Mucosa of descending colon (tissue), 3 donors: Measurements from ENCODE around the gene PTPRE. TPM values are rescaled to one million over a fixed set of nuclear protein-coding genes. Genes with fewer than 3 reads are reported as not detected.

Experiments used
- ATAC-seq: fragments of 200-7000 bp; cut with Tn5 transposase; one replicate; pipeline ENCODE4 v1.9.1; 2020; ENCODE audit warnings: mild to moderate bottlenecking, moderate library complexity
- DNase-seq, 3 donors: peaks; one replicate each; pipeline ENCODE4 v3.0.0-alpha.2; 2020
- H3K36me3 ChIP-seq: fragments of 200-600 bp; one replicate; pipeline ENCODE4 v1.8.0; 2021; ENCODE audit warnings: low read depth, mild to moderate bottlenecking
- H3K4me1 ChIP-seq: fragments of 200-600 bp; one replicate; pipeline ENCODE4 v1.8.0; 2021; ENCODE audit warnings: low read depth, mild to moderate bottlenecking
- H3K4me3 ChIP-seq: fragments of 200-600 bp; one replicate; pipeline ENCODE4 v1.8.0; 2021; ENCODE audit warnings: mild to moderate bottlenecking
- H3K9me3 ChIP-seq: fragments of 200-600 bp; one replicate; pipeline ENCODE4 v1.8.0; 2021; ENCODE audit warnings: mild to moderate bottlenecking
- intact Hi-C, 2 donors: fragments of 100-400 bp; cut with DNase I in 1 of 2; cut with micrococcal nuclease in 1 of 2; formaldehyde crosslinking; loops; one replicate each; pipeline versions ENCODE4 v1.11.0 to v1.11.1; 2022; cut with DNase I, micrococcal nuclease
- total RNA-seq, 3 donors: library from RNA; stranded (reverse); fragmentation: NEBNext Ultra II Directional in 2 of 3; extraction: Animal tissue kit (Norgen Biotek cat#: 25700) in 2 of 3; gene quantifications; one replicate each; pipeline versions ENCODE4 v1.2.1 to v1.2.4, GENCODE V29; 2021 to 2023
- TF ChIP-seq, protein P1 (sequence below): fragments of 200-600 bp; IDR thresholded peaks from one replicate; pipeline ENCODE4 v1.8.0; 2022; ENCODE audit warnings: antibody characterized with exemption, mild to moderate bottlenecking
- donor health status: DM: no; HTN: no; CAD: no; lungs with moderate emphysema.
- donor health status: DM: no; HTN: no; CAD: no.
- donor health status: DM: no; HTN: yes; CAD: no.

The PTPRE gene
- total RNA-seq, 3 donors from 2014 or later = 28.8 to 33.6 (median 32.5) TPM

DNA sequence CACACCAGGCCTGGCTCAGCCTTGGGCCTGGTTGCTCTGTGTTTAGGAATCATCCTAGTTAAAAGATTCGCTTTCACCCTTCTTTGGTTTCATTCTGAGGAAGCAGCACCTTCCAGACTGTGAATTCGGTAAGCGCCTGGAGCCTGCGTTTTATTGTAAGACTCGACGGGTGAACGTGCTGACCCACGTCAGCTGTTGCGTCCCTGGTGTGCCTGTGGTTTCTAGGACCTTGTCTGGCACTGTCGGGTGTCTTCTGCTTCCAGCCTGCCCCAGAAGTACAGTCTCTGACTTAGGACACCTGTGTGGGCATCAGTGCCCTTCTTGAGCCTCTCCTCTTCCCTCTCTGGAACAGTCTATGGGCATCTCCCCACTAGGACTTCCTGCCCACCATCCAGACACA lies 193.0 kb downstream of the PTPRE start:
- H3K4me1 ChIP-seq = no peaks in the 10 kb centered on the region
- ATAC-seq (no peak), DNase-seq (no peak)
- no peaks in the 10 kb centered on the region for H3K36me3 ChIP-seq
- no peak overlapping the region for H3K4me3 ChIP-seq
- no peaks in the 10 kb centered on the region for H3K9me3 ChIP-seq
- intact Hi-C loops = no loop called here
- TF ChIP-seq, protein P1, sequence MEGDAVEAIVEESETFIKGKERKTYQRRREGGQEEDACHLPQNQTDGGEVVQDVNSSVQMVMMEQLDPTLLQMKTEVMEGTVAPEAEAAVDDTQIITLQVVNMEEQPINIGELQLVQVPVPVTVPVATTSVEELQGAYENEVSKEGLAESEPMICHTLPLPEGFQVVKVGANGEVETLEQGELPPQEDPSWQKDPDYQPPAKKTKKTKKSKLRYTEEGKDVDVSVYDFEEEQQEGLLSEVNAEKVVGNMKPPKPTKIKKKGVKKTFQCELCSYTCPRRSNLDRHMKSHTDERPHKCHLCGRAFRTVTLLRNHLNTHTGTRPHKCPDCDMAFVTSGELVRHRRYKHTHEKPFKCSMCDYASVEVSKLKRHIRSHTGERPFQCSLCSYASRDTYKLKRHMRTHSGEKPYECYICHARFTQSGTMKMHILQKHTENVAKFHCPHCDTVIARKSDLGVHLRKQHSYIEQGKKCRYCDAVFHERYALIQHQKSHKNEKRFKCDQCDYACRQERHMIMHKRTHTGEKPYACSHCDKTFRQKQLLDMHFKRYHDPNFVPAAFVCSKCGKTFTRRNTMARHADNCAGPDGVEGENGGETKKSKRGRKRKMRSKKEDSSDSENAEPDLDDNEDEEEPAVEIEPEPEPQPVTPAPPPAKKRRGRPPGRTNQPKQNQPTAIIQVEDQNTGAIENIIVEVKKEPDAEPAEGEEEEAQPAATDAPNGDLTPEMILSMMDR = no peak

DNA sequence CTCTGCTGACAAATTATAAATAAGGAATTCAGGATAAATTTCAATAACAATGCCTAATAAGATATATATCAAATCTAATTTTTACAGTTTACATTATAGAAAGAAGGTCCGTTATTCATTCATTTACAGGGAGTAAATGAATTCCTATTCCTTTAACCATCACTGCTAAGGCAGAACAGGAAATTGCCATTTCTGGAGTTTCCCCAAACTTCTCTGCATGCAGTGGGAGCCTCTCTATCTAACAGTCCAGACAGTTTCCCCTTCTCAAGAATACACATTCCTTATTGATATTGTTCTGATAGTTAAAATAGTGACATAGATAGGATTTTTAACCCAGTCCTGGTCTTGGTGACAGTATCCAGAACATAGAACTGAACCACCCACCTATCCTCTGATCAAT lies 195.0 kb downstream of the PTPRE start:
- TF ChIP-seq, protein P1 = no peak
- ATAC-seq = no peak
- no peaks in the 10 kb centered on the region for H3K36me3 ChIP-seq

DNA sequence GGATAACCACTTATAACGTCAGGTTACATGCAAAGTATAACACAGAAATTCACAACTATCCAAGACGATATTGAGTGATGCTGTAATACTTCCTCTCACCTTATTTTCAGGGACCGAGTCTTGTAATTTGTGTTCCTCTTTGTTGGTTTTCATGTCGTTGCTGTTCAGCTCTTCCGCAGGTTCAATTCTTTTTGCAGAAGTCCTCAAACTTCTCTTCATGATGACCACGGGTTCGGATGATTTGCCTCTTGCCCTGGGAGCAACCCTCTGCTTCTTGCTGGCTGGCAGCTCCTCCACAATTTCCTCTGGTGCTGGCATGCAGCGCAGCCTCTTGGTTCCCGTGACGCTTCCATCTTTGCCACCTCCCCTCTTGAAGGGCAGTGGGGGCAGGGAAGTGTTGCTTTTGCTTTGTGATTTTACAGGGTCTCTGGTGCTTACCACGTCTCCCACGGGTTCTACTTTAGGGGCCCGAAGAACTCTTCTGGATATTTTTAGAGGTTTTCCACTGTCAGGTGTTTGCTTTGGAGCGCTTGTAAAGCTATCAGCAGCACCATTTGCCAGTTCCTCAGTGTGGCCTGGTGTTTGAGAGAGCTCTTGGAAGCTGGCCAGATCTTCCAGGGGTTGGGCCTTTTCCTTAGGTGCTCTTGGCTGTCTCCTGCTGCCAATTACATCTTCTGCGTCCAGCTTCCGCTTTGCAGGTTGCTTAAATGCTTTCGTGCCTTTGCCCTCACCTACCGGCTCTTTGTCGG lies 195.8 kb downstream of the PTPRE start:
- H3K4me3 ChIP-seq = no peak overlapping the region
- H3K36me3 ChIP-seq = no peaks in the 10 kb centered on the region
- DNase-seq (peak in 2 of 3 donors; percentile 54 to 82), ATAC-seq (peak; percentile 78)
- TF ChIP-seq, protein P1 = no peak
- H3K4me1 ChIP-seq = no peaks in the 10 kb centered on the region
- intact Hi-C loops = no loop called here
- no peaks in the 10 kb centered on the region for H3K9me3 ChIP-seq

More for the DNA sequence above, 195.0 kb downstream of the PTPRE start:
- no peak for DNase-seq
- H3K9me3 ChIP-seq = no peaks in the 10 kb centered on the region
- no peak overlapping the region for H3K4me3 ChIP-seq
- intact Hi-C loops = no loop called here
- no peaks in the 10 kb centered on the region for H3K4me1 ChIP-seq

DNA sequence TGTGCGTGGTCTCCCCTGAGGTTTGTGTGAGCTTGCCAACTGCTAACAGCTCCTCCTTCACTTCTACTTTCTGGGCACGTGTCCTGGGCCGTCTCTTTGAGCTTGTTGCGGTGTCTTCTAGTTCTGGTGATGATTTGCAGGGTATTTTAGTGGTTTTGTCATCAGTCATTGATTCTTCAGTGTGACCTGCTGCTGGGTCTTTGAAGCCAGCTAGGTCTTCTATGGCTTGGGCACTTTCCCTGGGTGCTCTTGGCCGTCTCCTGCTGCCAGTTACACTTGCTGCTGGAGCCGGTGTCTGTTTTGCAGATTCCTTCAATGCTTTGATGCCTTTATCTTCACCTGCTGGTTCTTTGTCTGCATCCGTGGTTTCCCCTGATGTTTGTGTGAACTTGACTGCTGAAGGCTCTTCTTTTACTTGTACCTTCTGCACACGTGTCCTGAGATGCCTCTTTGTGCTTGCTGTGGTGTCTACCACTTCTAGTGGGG lies 196.4 kb downstream of the PTPRE start:
- no peak for ATAC-seq
- intact Hi-C loops = no loop called here
- TF ChIP-seq, protein P1 = no peak
- no peaks in the 10 kb centered on the region for H3K9me3 ChIP-seq
- H3K36me3 ChIP-seq = no peaks in the 10 kb centered on the region
- H3K4me3 ChIP-seq = no peak overlapping the region
- DNase-seq = no peak
- H3K4me1 ChIP-seq = no peaks in the 10 kb centered on the region

DNA sequence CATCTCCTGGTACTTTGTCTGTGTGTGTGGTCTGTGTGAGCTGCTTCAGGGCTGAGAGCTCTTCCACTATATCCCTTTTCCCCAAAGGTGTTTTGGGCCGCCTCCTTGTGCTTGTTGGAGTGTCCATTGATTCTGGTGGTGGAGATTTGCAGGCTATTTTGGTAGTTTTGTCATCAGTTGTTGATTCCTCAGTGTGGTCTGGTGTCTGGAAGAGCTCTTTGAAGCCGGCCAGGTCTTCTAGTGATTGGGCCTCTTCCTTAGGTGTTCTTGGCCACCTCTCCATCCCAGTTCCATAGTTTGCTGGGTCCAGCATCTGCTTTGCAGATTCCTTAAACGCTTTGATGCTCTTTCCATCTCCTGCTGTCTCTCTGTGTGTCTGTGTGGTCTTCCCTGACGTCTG lies 198.5 kb downstream of the PTPRE start:
- intact Hi-C loops = no loop called here
- no peak overlapping the region for H3K4me3 ChIP-seq
- no peaks in the 10 kb centered on the region for H3K9me3 ChIP-seq
- no peaks in the 10 kb centered on the region for H3K36me3 ChIP-seq
- TF ChIP-seq, protein P1 = no peak
- DNase-seq = no peak
- ATAC-seq = no peak
- no peaks in the 10 kb centered on the region for H3K4me1 ChIP-seq
